Ovary (tissue), 9 donors: ENCODE results near the gene RXYLT1. TPM values are rescaled to one million over a fixed set of nuclear protein-coding genes. Genes with fewer than 3 reads are reported as not detected.

Source experiments
- DNase-seq, 5 donors: peaks; one replicate each; pipeline ENCODE4 v3.0.0-alpha.2; 2019 to 2020
- H3K27ac ChIP-seq, 2 donors: fragments of 200-600 bp; one replicate each; pipeline versions ENCODE4 v1.5.1 to v1.8.0; 2019 to 2022
- H3K27me3 ChIP-seq: fragments of 200-600 bp; one replicate; pipeline ENCODE4 v1.8.0; 2022
- H3K36me3 ChIP-seq: fragments of 200-600 bp; sonication (generic); one replicate; pipeline ENCODE4 v1.5.1; 2019
- H3K4me1 ChIP-seq: one replicate; pipeline ENCODE4 v1.8.1; 2013; ENCODE audit warnings: mild to moderate bottlenecking, moderate library complexity; ENCODE audit not compliant: insufficient read depth
- H3K4me3 ChIP-seq: fragments of 200-600 bp; sonication (generic); one replicate; pipeline ENCODE4 v1.5.1; 2017
- H3K9me3 ChIP-seq, 2 donors: fragments of 200-600 bp in 1 of 2; sonication (generic) in 1 of 2; one replicate each; pipeline versions ENCODE4 v1.5.1 to v1.8.1; 2013 to 2019; ENCODE audit warnings: mild to moderate bottlenecking in 1 of 2, moderate library complexity in 1 of 2
- EP300 ChIP-seq: sonication (generic); formaldehyde crosslinking; IDR thresholded peaks from one replicate; pipeline ENCODE4 v1.6.1; 2017; ENCODE audit warnings: antibody characterized with exemption
- POLR2A ChIP-seq: fragments of 450-650 bp; IDR thresholded peaks from one replicate; pipeline ENCODE4 v1.6.1; 2017; ENCODE audit warnings: antibody characterized with exemption, mild to moderate bottlenecking, moderate library complexity
- WGBS, 3 donors: extraction: QIAGEN DNeasy Blood & Tissue Kit in 1 of 3; methylation state at CpG; one replicate each; pipeline versions ENCODE4 v1.1.5 to v1.1.7; 2013 to 2017; 5-methylcytosine and 5-hydroxymethylcytosine counted together
- intact Hi-C, 4 donors: fragments of 100-400 bp; cut with DNase I; formaldehyde crosslinking; loops; one replicate each; pipeline versions ENCODE4 v1.11.0 to v1.15.1; 2022 to 2023
- polyA plus RNA-seq, 2 donors: library from polyadenylated mRNA; stranded (reverse); fragments of 200-250 nt in 1 of 2; fragments of 350-450 nt in 1 of 2; fragmentation: Illumina TruSeq in 1 of 2; extraction: RNeasy Lipid Tissue Mini Kit (QIAGEN cat#74804) in 1 of 2; gene quantifications; one replicate each; pipeline ENCODE4 v1.2.3, GENCODE V29; 2013 to 2014
- total RNA-seq, 7 donors: library from RNA; depleted of rRNA in 2 of 7; stranded (reverse); fragments of >200 nt in 2 of 7; fragmentation: NEBNext Ultra II Directional in 3 of 7; extraction: Animal tissue kit (Norgen Biotek cat#: 25700) in 3 of 7; gene quantifications; one replicate each; pipeline versions ENCODE4 v1.1.0 to v1.2.4, GENCODE V29; 2016 to 2023
- TF ChIP-seq, protein P1 (sequence below), 3 donors: fragments of 450-650 bp in 2 of 3; fragments of 200-600 bp in 1 of 3; IDR thresholded peaks; one replicate each; pipeline versions ENCODE4 v1.5.1 to v1.8.0; 2016 to 2022; ENCODE audit warnings: antibody characterized with exemption in 3 of 3, mild to moderate bottlenecking in 1 of 3
- donor health status: DM: no; HTN: no; CAD: no; lungs with moderate emphysema.
- donor health status: DM: no; HTN: no; CAD: no.
- donor health status: Bipolar disorder and iron deficiency.
- donor health status: DM: yes; HTN: yes; CAD: no.
- donor health status: DM: no; HTN: no; CAD: no.
- donor health status: DM: yes; HTN: yes; CAD: no.

Gene RXYLT1
- total and polyA plus RNA-seq, 9 donors = 15.0 to 23.3 (median 20.2) TPM

GRCh38 chr12:63804746-63805145 lies 25.0 kb downstream of the RXYLT1 start:
- H3K27me3 ChIP-seq = no peaks in the 10 kb centered on the region
- intact Hi-C loops = loop anchor here in 2 of 4 donors (5.0 to 10.0 kb wide), 2 partner anchors 137 to 700 kb away; partner anchors contain the start of gene DPY19L2 (in 1 of the 2)
- DNase-seq = no peak

GRCh38 chr12:63805704-63806672 lies 26.3 kb downstream of the RXYLT1 start:
- Histone ChIP-seq H3K9me3 (no peaks in the 10 kb centered on the region), H3K27me3 (no peaks in the 10 kb centered on the region), H3K27ac (no peak overlapping the region), H3K36me3 (no peaks in the 10 kb centered on the region), H3K4me3 (no peak overlapping the region), H3K4me1 (no peaks in the 10 kb centered on the region)
- TF ChIP-seq EP300 (no peak), POLR2A (no peak)
- TF ChIP-seq, protein P1, sequence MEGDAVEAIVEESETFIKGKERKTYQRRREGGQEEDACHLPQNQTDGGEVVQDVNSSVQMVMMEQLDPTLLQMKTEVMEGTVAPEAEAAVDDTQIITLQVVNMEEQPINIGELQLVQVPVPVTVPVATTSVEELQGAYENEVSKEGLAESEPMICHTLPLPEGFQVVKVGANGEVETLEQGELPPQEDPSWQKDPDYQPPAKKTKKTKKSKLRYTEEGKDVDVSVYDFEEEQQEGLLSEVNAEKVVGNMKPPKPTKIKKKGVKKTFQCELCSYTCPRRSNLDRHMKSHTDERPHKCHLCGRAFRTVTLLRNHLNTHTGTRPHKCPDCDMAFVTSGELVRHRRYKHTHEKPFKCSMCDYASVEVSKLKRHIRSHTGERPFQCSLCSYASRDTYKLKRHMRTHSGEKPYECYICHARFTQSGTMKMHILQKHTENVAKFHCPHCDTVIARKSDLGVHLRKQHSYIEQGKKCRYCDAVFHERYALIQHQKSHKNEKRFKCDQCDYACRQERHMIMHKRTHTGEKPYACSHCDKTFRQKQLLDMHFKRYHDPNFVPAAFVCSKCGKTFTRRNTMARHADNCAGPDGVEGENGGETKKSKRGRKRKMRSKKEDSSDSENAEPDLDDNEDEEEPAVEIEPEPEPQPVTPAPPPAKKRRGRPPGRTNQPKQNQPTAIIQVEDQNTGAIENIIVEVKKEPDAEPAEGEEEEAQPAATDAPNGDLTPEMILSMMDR (IDR thresholded peaks at IDR 0.05) = no peak
- intact Hi-C loops = loop anchor here in 1 of 4 donors (10.0 kb wide), 1 partner anchor 701 kb away; no protein-coding TSS in a partner anchor
- 73 to 85% (median 80%) methylated on average over 3 of the region's 3 CpGs for WGBS, 3 donors
- DNase-seq = no peak

More at GRCh38 chr12:63804746-63805145, 25.0 kb downstream of the RXYLT1 start:
- no peaks in the 10 kb centered on the region for H3K4me1 ChIP-seq
- no peaks in the 10 kb centered on the region for H3K9me3 ChIP-seq
- H3K4me3 ChIP-seq = no peak overlapping the region
- H3K36me3 ChIP-seq = no peaks in the 10 kb centered on the region
- TF ChIP-seq, protein P1 (IDR thresholded peaks at IDR 0.05) = no peak
- TF ChIP-seq EP300 = no peak
- no peak for TF ChIP-seq POLR2A
- 76 to 88% (median 78%) methylated on average over 2 of the region's 2 CpGs for WGBS, 3 donors
- no peak overlapping the region for H3K27ac ChIP-seq

GRCh38 chr12:63808631-63809030 lies 28.9 kb downstream of the RXYLT1 start:
- TF ChIP-seq, protein P1 (IDR thresholded peaks at IDR 0.05) = no peak
- TF ChIP-seq EP300 (no peak), POLR2A (no peak)
- Histone ChIP-seq H3K4me1 (no peaks in the 10 kb centered on the region), H3K36me3 (no peaks in the 10 kb centered on the region), H3K9me3 (no peaks in the 10 kb centered on the region), H3K4me3 (no peak overlapping the region), H3K27me3 (no peaks in the 10 kb centered on the region), H3K27ac (no peak overlapping the region)
- DNase-seq = no peak
- intact Hi-C loops = loop anchor here in 1 of 4 donors (10.0 kb wide), 1 partner anchor 704 kb away; no protein-coding TSS in a partner anchor
- WGBS, 3 donors = 76 to 84% (median 81%) methylated on average over 5 of the region's 5 CpGs

DNA sequence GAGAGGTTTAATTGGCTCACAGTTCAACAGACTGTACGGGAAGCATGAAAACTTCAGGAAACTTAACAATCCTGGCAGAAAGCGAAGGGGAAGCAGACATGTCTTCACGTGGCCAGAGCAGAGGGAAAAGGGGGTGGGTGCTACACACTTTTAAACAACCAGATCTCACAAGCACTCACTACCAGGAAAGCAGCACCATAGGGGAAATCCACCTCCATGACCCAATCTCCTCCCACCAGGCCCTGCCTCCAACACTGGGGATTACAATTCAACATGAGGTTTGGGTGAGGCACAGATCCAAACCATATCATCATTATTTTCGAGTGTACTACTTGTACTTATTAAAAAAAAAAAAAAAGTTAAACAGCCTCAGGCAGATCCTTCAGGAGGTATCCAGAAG lies 29.9 kb downstream of the RXYLT1 start:
- H3K4me3 ChIP-seq = no peak overlapping the region
- H3K27ac ChIP-seq = no peak overlapping the region
- H3K36me3 ChIP-seq = no peaks in the 10 kb centered on the region
- TF ChIP-seq, protein P1 (IDR thresholded peaks at IDR 0.05) = no peak
- TF ChIP-seq POLR2A (no peak), EP300 (no peak)
- intact Hi-C loops = loop anchor here in 1 of 4 donors (10.0 kb wide), 1 partner anchor 705 kb away; no protein-coding TSS in a partner anchor
- H3K27me3 ChIP-seq = no peaks in the 10 kb centered on the region
- no peak for DNase-seq
- no peaks in the 10 kb centered on the region for H3K4me1 ChIP-seq
- 56 to 62% (median 57%) methylated on average over 4 of the region's 4 CpGs for WGBS, 3 donors
- no peaks in the 10 kb centered on the region for H3K9me3 ChIP-seq
